DOHH2 (cell line): Measurements from ENCODE around the gene DDX49.

Source experiments
- CTCF ChIP-seq: fragments of 200-600 bp; sonication (generic); IDR thresholded peaks from one replicate; pipeline ENCODE4 v1.5.1; 2014; ENCODE audit warnings: antibody characterized with exemption, mild to moderate bottlenecking, low read depth, low read length; ENCODE audit not compliant: poor library complexity, severe bottlenecking
- EZH2phosphoT487 ChIP-seq: fragments of 200-600 bp; sonication (generic); IDR thresholded peaks from 2 replicates; pipeline ENCODE4 v1.6.1; 2017; ENCODE audit warnings: borderline replicate concordance, mild to moderate bottlenecking, antibody characterized with exemption, low read length, moderate library complexity, mixed read lengths

DNA sequence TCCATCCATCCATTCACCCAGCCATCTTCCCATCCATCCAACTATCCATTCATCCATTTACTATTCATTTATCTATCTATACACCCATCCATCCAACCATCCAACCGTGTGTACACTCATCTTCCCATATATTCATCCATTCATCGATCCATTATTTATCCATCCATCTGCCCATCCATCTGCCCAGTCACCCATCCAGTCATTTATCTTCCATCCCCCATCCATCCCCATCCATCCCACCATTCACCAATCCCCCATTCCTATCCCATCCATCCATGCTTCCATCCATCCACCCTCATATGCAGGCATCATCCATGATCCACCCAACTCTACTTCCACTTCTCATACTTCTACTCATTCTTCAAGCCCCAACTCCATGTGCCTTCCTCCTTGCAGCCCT lies 35.5 kb downstream of the DDX49 start:
- TF ChIP-seq EZH2phosphoT487 (no peak), CTCF (no peak)
